ENCODE results near the gene PCSK6. TPM values are rescaled to one million over a fixed set of nuclear protein-coding genes. Genes with fewer than 3 reads are reported as not detected.

The PCSK6 gene
- polyA plus RNA-seq, 3 donors, result 0.05 to 0.10 TPM; not detected in 1

DNA sequence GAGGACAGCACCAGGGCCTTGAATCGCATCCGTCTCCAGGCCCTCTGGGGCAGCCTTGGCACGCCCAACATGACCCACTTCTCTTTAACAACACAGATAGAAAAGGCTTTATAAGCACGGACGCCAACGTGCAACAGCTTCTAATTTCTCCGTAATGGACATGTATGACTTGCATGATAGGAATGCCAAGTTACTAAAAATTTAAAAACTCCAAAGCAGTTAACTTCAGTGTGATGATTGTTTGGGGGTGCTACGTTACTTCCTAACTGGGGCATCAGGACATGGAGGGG is 163.5 kb downstream of the PCSK6 start:
- H4K20me1 ChIP-seq (ENCODE audit: insufficient read depth, low read length), result no peaks in the 10 kb centered on the region
- H3K9me3 ChIP-seq (replicated peaks in 1 of 2; ENCODE audit: control insufficient read depth in 1 of 2, insufficient read depth in 1 of 2, low read length in 2 of 2), result no peaks in the 10 kb centered on the region
- H3K4me2 ChIP-seq (replicated peaks; ENCODE audit: extremely low read depth, low read length, poor library complexity, severe bottlenecking), result no peak overlapping the region
- peaks cover 0 to 5% (median 2%) of the 10 kb centered on the region in 7 donors for H3K9me3 Mint-ChIP-seq
- intact Hi-C loops (cut with micrococcal nuclease), result no loop called here
- peaks cover 7% of the 10 kb centered on the region for H3K4me1 Mint-ChIP-seq
- H3K4me3 ChIP-seq (replicated peaks in 1 of 3; ENCODE audit: low read depth in 2 of 3, low read length in 3 of 3), result no peak overlapping the region
- DNase-seq, result no peak
- no peak overlapping the region for H3K27ac ChIP-seq (ENCODE audit: low read depth in 1 of 2, low read length in 2 of 2)
- H3K4me1 ChIP-seq (ENCODE audit: control insufficient read depth in 1 of 2, insufficient read depth in 2 of 2, low read length in 2 of 2), result peaks cover 2 to 3% of the 10 kb centered on the region in 2 donors
- peaks cover 27 to 52% (median 27%) of the 10 kb centered on the region in 3 donors for H3K27me3 Mint-ChIP-seq (ENCODE audit: low read depth in 3 of 3)
- H3K27me3 ChIP-seq (ENCODE audit: control insufficient read depth in 2 of 2, insufficient read depth in 2 of 2, low read length in 2 of 2), result peaks cover 0 to 6% of the 10 kb centered on the region in 2 donors
- H3K9ac ChIP-seq (ENCODE audit: insufficient read depth, low read length, poor library complexity, severe bottlenecking), result no peak overlapping the region
- WGBS (ENCODE audit: insufficient coverage), result 97% methylated on average over 3 of the region's 8 CpGs
- H3K4me3 Mint-ChIP-seq, result no peak overlapping the region
- TF ChIP-seq, protein P1, sequence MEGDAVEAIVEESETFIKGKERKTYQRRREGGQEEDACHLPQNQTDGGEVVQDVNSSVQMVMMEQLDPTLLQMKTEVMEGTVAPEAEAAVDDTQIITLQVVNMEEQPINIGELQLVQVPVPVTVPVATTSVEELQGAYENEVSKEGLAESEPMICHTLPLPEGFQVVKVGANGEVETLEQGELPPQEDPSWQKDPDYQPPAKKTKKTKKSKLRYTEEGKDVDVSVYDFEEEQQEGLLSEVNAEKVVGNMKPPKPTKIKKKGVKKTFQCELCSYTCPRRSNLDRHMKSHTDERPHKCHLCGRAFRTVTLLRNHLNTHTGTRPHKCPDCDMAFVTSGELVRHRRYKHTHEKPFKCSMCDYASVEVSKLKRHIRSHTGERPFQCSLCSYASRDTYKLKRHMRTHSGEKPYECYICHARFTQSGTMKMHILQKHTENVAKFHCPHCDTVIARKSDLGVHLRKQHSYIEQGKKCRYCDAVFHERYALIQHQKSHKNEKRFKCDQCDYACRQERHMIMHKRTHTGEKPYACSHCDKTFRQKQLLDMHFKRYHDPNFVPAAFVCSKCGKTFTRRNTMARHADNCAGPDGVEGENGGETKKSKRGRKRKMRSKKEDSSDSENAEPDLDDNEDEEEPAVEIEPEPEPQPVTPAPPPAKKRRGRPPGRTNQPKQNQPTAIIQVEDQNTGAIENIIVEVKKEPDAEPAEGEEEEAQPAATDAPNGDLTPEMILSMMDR (IDR thresholded peaks at IDR 0.05), result no peak
- no peak overlapping the region for H2AFZ ChIP-seq (ENCODE audit: insufficient read depth, low read depth, low read length, poor library complexity, severe bottlenecking)
- H3K27ac Mint-ChIP-seq, result no peak overlapping the region
- peaks cover 0 to 2% of the 10 kb centered on the region in 2 donors for H3K36me3 Mint-ChIP-seq
- no peaks in the 10 kb centered on the region for H3K36me3 ChIP-seq (replicated peaks in 1 of 2; ENCODE audit: control insufficient read depth in 1 of 2, insufficient read depth in 2 of 2, low read length in 2 of 2)
- H3K79me2 ChIP-seq (ENCODE audit: insufficient read depth, low read length), result no peaks in the 10 kb centered on the region

DNA sequence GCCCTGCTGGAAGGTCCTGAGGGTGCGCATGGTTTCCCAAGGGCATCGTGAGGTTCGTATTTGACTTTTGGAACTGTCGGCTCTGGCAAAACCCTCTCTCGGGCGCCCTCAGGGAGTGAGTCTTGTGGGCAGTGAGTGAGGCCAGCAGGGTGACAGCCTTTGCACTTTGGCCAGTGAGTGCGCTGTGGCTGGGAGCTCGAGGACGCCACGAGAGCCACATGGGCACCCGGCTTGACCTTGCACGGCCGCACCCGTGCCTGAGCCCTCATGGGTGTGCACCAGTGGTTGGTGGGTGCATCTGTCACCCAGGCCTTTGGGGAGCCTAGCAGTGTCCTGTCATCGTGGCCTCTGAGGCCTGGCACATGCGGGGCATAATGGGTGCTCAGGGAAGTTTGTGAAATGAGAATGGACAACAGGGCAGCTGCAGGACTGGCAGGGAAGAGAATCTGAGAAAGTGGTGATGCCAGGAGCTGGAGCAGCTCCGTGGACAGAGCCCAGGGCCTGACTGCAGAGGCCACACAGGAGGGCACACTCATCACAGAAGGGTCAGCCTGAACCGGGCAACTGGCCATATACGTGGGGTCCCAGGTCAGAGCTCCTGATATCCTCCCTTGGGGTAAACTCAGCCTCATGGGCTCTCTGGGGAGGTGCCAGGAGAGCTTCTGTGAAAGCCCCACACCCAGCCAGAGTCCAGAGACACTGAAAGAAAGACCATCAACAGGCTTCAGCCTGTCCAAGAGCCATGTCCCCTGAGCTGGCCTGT is 164.1 kb downstream of the PCSK6 start:
- Mint-ChIP-seq H3K9me3 (peaks cover 0 to 5% (median 2%) of the 10 kb centered on the region in 7 donors), H3K4me1 (peaks cover 12% of the 10 kb centered on the region), H3K27me3 (ENCODE audit: low read depth in 3 of 3) (peaks cover 25 to 52% (median 27%) of the 10 kb centered on the region in 3 donors), H3K4me3 (no peak overlapping the region), H3K36me3 (peaks cover 0 to 2% of the 10 kb centered on the region in 2 donors), H3K27ac (peak overlapping the region in 1 of 7 donors; percentile 25)
- TF ChIP-seq, protein P1 (IDR thresholded peaks at IDR 0.05), result no peak
- 91% methylated on average over 18 of the region's 19 CpGs for WGBS (ENCODE audit: insufficient coverage)
- Histone ChIP-seq H3K36me3 (replicated peaks in 1 of 2; ENCODE audit: control insufficient read depth in 1 of 2, insufficient read depth in 2 of 2, low read length in 2 of 2) (no peaks in the 10 kb centered on the region), H3K4me3 (replicated peaks in 1 of 3; ENCODE audit: low read depth in 2 of 3, low read length in 3 of 3) (no peak overlapping the region), H3K27ac (ENCODE audit: low read depth in 1 of 2, low read length in 2 of 2) (no peak overlapping the region), H3K9me3 (replicated peaks in 1 of 2; ENCODE audit: control insufficient read depth in 1 of 2, insufficient read depth in 1 of 2, low read length in 2 of 2) (no peaks in the 10 kb centered on the region), H4K20me1 (ENCODE audit: insufficient read depth, low read length) (no peaks in the 10 kb centered on the region), H3K27me3 (ENCODE audit: control insufficient read depth in 2 of 2, insufficient read depth in 2 of 2, low read length in 2 of 2) (peaks cover 0 to 3% of the 10 kb centered on the region in 2 donors), H3K4me1 (ENCODE audit: control insufficient read depth in 1 of 2, insufficient read depth in 2 of 2, low read length in 2 of 2) (peaks cover 7 to 8% of the 10 kb centered on the region in 2 donors), H2AFZ (ENCODE audit: insufficient read depth, low read depth, low read length, poor library complexity, severe bottlenecking) (no peak overlapping the region), H3K4me2 (replicated peaks; ENCODE audit: extremely low read depth, low read length, poor library complexity, severe bottlenecking) (no peak overlapping the region), H3K79me2 (ENCODE audit: insufficient read depth, low read length) (no peaks in the 10 kb centered on the region), H3K9ac (ENCODE audit: insufficient read depth, low read length, poor library complexity, severe bottlenecking) (no peak overlapping the region)
- intact Hi-C loops (cut with micrococcal nuclease), result no loop called here
- no peak for DNase-seq

Data from CD14-positive monocyte (primary cell).